ENCODE data around the gene ALPI. TPM values are rescaled to one million over a fixed set of nuclear protein-coding genes. Genes with fewer than 3 reads are reported as not detected.

ALPI gene
- total RNA-seq, 1 experiment from 2014 or later = not detected

- DNase-seq (ENCODE audit: low spot score) = no peak
Observed at GRCh38 chr2:232497348-232497747, 41.4 kb downstream of the ALPI start.

- no peak for DNase-seq (ENCODE audit: low spot score)
Observed at GRCh38 chr2:232498452-232498851, 42.5 kb downstream of the ALPI start.

GRCh38 chr2:232501331-232501771 is 45.4 kb downstream of the ALPI start:
- no peak for DNase-seq (ENCODE audit: low spot score)

GRCh38 chr2:232501794-232502390 is 45.9 kb downstream of the ALPI start:
- DNase-seq (ENCODE audit: low spot score) = no peak

DNA sequence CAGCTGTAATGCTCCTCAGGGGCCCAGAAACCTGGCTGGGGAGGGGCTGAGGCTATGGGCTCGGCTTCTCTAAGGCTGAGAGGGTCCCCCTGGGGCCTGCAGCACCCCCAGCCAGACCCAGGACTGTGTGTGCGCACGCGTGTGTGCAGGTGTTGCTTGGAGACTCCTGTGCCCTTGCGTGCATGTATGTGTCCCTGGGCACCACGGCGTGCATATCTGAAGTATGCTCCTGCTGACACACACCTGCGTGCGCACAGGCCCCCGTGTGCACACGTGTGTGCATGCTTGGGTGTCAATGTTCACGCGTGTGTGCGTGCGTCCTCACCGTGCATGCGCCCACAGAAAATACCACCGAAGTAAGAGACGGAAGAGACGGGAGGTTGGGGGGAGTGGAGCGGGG is 46.6 kb downstream of the ALPI start:
- DNase-seq (ENCODE audit: low spot score) = no peak

GRCh38 chr2:232502911-232503808 is 47.2 kb downstream of the ALPI start:
- no peak for DNase-seq (ENCODE audit: low spot score)

DNA sequence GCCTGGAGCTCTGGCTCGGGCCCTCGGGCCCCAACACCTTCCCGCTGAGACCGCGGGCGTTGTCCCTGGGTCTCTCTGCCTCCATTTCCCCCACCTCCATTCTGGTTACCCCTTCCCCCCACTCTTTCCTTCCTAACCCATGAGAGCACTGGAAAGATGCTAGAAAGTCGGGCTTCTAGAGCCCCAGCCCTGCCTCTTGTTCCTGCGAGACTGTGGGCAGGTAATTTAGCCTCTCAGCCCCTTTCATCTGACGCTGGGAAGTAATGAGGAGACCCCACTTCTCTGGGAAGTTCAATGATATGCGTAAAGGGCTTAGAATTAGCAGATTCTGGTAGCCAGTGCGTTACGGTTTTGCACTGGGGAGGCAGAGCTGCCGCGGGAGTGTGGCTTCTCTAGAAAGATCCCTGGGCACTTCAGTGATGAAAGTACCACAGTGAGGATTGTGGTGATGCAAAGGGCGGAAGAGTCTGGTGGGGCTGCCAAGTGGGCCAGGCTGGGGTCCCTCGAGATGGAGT is 47.9 kb downstream of the ALPI start:
- no peak for DNase-seq (ENCODE audit: low spot score)

- DNase-seq (ENCODE audit: low spot score) = no peak
Observed at GRCh38 chr2:232504438-232504837, 48.5 kb downstream of the ALPI start.

- DNase-seq (ENCODE audit: low spot score) = no peak
Observed at GRCh38 chr2:232505856-232506255, 49.9 kb downstream of the ALPI start.

GRCh38 chr2:232506709-232507108 is 50.8 kb downstream of the ALPI start:
- DNase-seq (ENCODE audit: low spot score) = no peak

DNA sequence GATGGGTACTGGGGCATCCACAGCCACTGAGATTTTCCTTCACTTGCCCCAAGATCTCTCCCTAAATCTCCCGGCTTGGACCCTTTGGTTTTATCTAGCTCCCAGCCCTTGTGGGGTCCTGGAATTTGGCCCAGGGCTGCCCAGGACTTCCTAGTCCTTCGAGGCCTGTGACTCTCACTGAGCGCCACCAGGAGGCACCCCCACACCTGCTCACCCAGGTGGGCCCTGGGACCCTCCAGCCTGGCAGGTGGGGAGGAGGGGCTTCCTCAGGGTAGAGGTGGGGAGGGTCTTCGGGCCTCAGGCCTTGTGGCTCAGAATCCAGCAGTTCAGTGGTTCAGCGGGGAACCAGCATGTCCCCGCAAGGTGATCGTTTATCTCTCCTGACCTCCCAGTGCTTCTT is 52.3 kb downstream of the ALPI start:
- DNase-seq (ENCODE audit: low spot score) = no peak

Other genes with a start within 250 kb of the ALPI start
- 0.84 and 2.1 TPM in 2 replicates for gene ALPP, start 77.4 kb upstream of the ALPI start, total RNA-seq (2014; rRNA removed; shearing (Covaris generic))
- gene ALPG, start 49.3 kb upstream of the ALPI start, total RNA-seq (2014; rRNA removed; shearing (Covaris generic)) = 0.12 TPM in 1 of 2 replicates, not detected in the other
- not detected in 2 replicates for gene ECEL1, start 31.7 kb downstream of the ALPI start, total RNA-seq (2014; rRNA removed; shearing (Covaris generic))
- gene PRSS56, start 64.2 kb downstream of the ALPI start, total RNA-seq (2014; rRNA removed; shearing (Covaris generic)) = not detected in 2 replicates
- not detected in 2 replicates for gene CHRND, start 70.0 kb downstream of the ALPI start, total RNA-seq (2014; rRNA removed; shearing (Covaris generic))
- not detected in 2 replicates for gene CHRNG, start 83.5 kb downstream of the ALPI start, total RNA-seq (2014; rRNA removed; shearing (Covaris generic))
- 11.5 and 11.8 TPM in 2 replicates for gene TIGD1, start 94.4 kb downstream of the ALPI start, total RNA-seq (2014; rRNA removed; shearing (Covaris generic))
- 122 and 140 TPM in 2 replicates for gene EIF4E2, start 94.5 kb downstream of the ALPI start, total RNA-seq (2014; rRNA removed; shearing (Covaris generic))
- gene EFHD1, start 177.5 kb downstream of the ALPI start, total RNA-seq (2014; rRNA removed; shearing (Covaris generic)) = 0.24 and 1.1 TPM in 2 replicates
- gene GIGYF2, start 241.2 kb downstream of the ALPI start, total RNA-seq (2014; rRNA removed; shearing (Covaris generic)) = 45.0 and 58.0 TPM in 2 replicates